Measurements from ENCODE around the gene PPIL3.
"Not testable (repeated sequence)": the region's sequence is repeated elsewhere in the genome, so short reads cannot be mapped to it uniquely, and the experiment has no call there.

Gene PPIL3

DNA sequence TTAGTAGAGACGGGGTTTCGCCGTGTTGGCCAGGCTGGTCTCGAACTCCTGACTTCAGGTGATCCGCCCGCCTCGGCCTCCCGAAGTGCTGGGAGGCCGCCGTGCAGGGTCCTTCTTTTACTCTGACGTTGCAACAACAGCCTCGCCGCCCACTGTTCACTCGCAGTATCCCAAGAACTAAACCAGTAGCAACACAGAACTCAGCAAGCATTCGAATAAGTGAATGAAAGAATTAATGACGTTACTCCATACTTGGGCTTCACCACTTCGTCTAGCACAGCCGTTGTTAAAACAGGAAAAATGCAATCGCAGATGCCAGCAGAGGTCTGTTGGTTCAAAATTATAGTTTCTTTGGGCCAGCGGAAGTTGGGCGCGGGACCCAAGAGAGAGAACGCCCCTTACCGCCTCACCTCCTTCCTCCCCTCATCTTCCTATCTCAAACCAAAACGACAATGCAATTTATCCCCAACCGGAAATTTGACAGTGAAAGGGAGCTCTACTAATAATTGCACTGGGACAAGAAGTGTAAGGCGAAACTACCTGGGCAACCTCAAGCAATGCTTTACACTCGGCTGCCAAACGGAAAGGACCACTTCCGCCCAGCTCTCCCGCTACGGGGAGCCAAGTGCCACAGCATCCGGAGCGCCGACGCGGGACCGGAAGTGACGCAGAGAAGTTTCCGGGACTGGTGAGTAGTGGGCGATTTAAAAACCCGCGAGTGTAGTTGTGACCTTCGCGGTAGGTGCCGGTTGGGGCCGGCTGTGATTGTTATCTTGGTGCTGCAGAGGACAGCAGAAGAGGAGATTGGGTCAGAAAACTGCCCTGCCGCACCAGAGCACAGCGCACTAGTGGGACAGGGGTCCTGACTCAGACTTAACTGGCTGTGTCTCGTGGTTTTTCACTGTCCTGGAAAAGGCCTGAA is at the start of gene PPIL3, which contains the start of gene NIF3L1:
Gene PPIL3, minus strand, starts transcription at position 374 of the 922 bp plus-strand sequence. CDS start 1,462 bp downstream, outside the sequence.
Gene NIF3L1, plus strand, starts transcription at position 668 of the 922 bp plus-strand sequence. CDS start 2,573 bp downstream, outside the sequence.
- DNase-seq: peak; percentile 99

- DNase-seq: no peak
Observed at GRCh38 chr2:200930947-200931626, 42.2 kb upstream of the PPIL3 start.

GRCh38 chr2:200929334-200930249 is 40.7 kb upstream of the PPIL3 start:
- no peak for DNase-seq

- no peak for DNase-seq
Observed at GRCh38 chr2:200922439-200922838, 33.6 kb upstream of the PPIL3 start.

GRCh38 chr2:200913654-200914053 is 24.8 kb upstream of the PPIL3 start:
- no peak for DNase-seq

DNA sequence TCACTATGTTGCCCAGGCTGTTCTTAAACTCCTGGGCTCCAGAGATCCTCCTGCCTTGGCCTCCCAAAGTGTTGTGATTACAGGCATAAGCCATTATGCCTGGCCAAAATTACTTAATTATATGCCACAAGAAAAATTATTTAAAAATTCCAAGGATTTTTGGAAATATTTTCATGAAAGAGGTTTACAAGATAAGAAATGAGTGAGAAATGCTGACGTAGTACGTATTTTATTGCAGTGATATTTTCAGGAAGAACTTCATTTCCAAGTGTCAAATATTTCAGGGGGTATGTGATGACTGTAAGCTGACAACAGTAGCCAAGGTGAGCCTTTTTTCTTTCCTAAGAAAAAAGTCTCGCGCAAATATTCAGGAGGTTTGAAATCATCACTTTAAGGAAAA is 21.1 kb upstream of the PPIL3 start:
- DNase-seq: no peak

GRCh38 chr2:200905618-200906296 is 16.9 kb upstream of the PPIL3 start:
- DNase-seq: peak; percentile 48 to 78

- peak; percentile 72 to 90 for DNase-seq
Observed at GRCh38 chr2:200901459-200902072, 12.7 kb upstream of the PPIL3 start.

GRCh38 chr2:200899482-200899881 is 10.6 kb upstream of the PPIL3 start:
- no peak for DNase-seq

DNA sequence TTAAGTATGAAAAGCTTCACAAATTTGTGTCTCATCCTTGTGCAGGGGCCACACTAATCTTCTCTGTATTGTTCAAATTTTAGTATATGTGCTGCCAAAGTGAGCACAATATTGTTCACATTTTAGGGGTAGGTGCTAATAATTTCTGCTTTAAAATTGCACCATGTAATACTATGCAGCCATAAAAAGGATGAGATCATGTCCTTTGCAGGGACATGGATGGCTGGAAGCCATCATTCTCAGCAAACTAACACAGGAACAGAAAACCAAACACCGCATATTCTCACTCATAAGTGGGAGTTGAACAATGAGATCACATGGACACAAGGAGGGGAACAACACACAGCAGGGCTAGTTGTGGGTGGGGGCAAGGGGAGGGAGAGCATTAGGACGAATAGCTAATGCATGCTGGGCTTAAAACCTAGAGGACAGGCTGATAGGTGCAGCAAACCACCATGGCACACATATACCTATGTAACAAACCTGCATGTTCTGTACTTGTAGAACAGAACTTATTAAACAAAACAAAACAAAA is 7.1 kb downstream of the PPIL3 start:
- not testable (repeated sequence) for DNase-seq

GRCh38 chr2:200878289-200878880 is 10.5 kb downstream of the PPIL3 start:
- no peak for DNase-seq

- no peak for DNase-seq
Observed at GRCh38 chr2:200877443-200877842, 11.4 kb downstream of the PPIL3 start.

DNA sequence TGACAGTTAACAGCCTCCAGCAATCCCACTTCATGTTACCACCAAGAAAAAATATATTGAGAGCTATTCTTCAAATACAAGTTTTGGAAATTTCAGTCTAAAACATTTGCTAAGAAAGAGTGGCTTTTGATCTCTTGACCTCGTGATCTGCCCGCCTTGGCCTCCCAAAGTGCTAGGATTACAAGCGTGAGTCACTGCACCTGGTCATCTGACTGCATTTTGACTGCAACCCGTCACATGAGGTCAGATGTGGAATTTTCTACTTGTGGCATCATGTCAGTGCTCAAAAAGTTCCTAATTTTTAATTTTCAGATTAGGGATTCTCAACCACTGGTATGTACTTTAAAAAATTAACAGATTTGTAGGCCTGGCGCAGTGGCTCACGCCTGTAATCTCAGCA is 15.3 kb downstream of the PPIL3 start:
- DNase-seq: no peak

DNA sequence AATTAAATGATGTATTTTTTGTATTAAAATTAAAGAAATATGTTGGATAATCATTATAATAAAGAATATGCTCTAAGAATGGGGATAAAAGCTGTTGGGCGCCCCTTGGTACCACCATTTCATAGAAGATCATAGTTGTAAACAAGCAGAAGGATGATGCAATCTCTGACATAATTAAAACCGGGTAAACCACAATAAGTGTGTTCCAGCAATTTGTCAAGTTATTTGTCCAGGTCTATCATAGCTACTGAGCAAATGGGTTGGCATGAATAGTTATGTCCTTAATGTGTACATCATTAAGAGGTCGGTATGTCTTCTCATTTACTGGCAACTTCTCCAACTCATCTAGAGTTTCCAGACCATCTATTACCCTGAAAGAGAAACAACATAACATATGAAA is 17.7 kb downstream of the PPIL3 start:
- DNase-seq: no peak

GRCh38 chr2:200869014-200869413 is 19.9 kb downstream of the PPIL3 start:
- no peak for DNase-seq

DNA sequence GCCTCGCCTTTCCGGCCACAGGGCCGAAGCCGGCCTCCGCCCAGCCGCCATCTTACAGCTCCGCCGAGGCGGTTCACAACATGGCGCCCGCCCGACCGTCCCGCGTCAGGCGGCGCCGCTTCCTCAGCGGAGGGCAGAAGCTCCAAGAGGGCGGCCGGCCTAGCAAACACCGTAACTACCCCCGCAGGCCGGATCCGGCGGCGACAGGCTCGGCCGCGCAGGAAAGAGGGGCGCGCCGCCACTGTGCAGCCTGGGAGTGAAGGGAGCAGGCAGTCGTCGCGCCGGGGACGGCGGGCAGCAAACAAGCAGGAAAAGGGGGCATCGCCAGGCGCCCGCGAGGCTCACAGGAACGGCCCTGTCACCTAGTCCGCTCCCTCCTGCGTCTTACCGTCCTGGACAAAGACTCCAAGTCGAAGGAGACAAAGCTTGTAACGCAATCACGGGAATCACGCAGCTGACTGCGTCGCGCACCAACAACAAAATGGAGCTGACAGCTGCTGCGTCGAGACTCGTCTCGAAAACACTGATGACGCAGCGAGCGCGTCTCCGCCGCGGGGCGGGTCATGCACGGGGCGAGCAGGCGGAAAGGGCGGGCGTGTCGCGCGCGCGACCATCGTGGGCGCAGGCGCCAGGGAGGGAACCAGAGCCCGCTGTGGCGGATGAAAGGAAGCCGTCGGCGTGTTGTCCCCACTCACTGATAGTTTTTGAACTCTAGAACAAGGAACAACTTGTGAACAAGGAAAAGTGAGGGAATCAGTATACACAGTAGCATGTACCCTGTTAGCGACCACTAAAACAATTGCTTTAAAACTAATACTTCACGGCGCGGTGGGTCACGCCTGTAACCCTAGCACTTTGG is 24.5 kb downstream of the PPIL3 start, which contains the start of gene CLK1:
Gene CLK1, minus strand, starts transcription at position 483 of the 859 bp plus-strand sequence. CDS start 2,796 bp downstream, outside the sequence.
- peak; percentile 86 to 96 for DNase-seq

DNA sequence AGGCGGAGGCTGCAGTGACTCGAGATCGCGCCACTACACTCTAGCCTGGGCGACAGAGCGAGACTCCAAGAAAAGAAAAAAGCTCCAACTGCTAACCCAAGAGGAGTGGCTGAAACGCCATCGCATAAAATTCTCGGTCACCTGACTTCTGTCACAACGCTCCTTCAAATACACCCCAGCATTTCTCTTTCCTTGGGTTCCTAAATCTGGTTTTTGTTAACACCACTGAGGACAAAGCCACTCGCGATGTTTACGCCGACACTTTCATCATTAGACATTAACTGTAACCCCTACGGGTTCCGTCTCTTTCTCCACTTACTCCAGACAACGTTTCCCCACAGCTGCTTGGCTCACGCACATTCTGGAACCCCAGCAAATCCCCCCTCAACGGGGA is 25.1 kb downstream of the PPIL3 start:
- DNase-seq: peak in 1 of 2 experiments; percentile 52

DNA sequence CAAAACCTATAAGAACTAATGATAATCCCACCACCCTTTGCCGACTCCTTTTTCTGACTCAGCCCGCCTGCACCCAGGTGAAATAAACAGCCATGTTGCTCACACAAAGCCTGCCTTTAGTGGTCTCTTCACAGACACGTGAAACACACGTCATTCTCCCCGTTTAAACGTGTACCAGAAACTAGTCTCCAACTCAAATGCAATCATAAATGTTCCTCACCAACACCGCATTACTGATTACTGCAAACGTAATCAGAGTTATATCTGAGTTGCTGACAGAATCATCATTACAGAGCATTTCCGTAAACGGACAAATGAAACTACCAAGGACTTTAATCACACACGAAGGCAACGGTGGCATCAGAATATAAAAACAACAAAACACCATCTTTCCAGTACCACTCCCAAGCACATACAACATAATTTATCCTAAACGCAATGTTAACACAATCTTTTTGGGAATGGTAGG is 26.3 kb downstream of the PPIL3 start:
- peak; percentile 16 to 57 for DNase-seq

- DNase-seq: no peak
Observed at GRCh38 chr2:200861617-200862155, 27.2 kb downstream of the PPIL3 start.

Measured in NCI-H526 (cell line).